ENCODE data around the gene PRKRA. TPM values are rescaled to one million over a fixed set of nuclear protein-coding genes. Genes with fewer than 3 reads are reported as not detected.

Gene PRKRA
- total RNA-seq, 1 experiment from 2014 or later = 59.4 TPM

- DNase-seq (ENCODE audit: low read depth, low spot score) = no peak
- Histone ChIP-seq H3K27ac (ENCODE audit: low read length) (no peak overlapping the region), H3K4me3 (ENCODE audit: low read depth in 2 of 2, low read length in 2 of 2) (no peak overlapping the region), H3K4me1 (ENCODE audit: control insufficient read depth, insufficient read depth, low read length) (no peaks in the 10 kb centered on the region), H3K27me3 (ENCODE audit: control insufficient read depth, insufficient read depth, low read length) (no peaks in the 10 kb centered on the region), H3K9me3 (ENCODE audit: control insufficient read depth, insufficient read depth, low read depth, low read length) (no peaks in the 10 kb centered on the region), H3K36me3 (ENCODE audit: control insufficient read depth, insufficient read depth, low read length) (no peaks in the 10 kb centered on the region)
- ATAC-seq = no peak
- in situ Hi-C loops (cut with HindIII; ENCODE audit: low pct_unique_long_range_greater_than_20kb, low sequenced_read_pairs) = no loop called here
- ChIA-PET POLR2A (no interaction called here), CTCF (interaction anchor here (0.6 to 0.8 kb wide), 3 partner anchors 110 to 266 kb away, joined by 3 to 9 read pairs (median 5); no protein-coding TSS in a partner anchor)
- intact Hi-C loops (cut with micrococcal nuclease; ENCODE audit: unreplicated experiment) = loop anchor here (5.0 kb wide), 1 partner anchor 283 kb away; the partner anchor contains the start of gene RBM45
- TF ChIP-seq TCF7L2 (IDR thresholded peaks at IDR 0.05; ENCODE audit: low read depth, low read length) (no peak), POLR2AphosphoS5 (IDR thresholded peaks at IDR 0.05; ENCODE audit: low read depth, low read length) (no peak), SIN3A (IDR thresholded peaks at IDR 0.05; ENCODE audit: borderline replicate concordance, insufficient read depth, low read depth, low read length) (no peak), REST (IDR thresholded peaks at IDR 0.05; ENCODE audit: insufficient read depth in 1 of 2, low read depth in 2 of 2, low read length in 1 of 2) (no peak), CTCF (IDR thresholded peaks at IDR 0.05) (no peak; the same call in 1 of the 2 replicates)
- no TSS peak for BruUV-seq (replicated peaks)
These were observed 55.7 kb downstream of the PRKRA start for GRCh38 chr2:178395295-178395694.

- intact Hi-C loops (cut with micrococcal nuclease; ENCODE audit: unreplicated experiment) = loop anchor here (5.0 kb wide), 1 partner anchor 283 kb away; the partner anchor contains the start of gene RBM45
- Histone ChIP-seq H3K27me3 (ENCODE audit: control insufficient read depth, insufficient read depth, low read length) (no peaks in the 10 kb centered on the region), H3K4me3 (ENCODE audit: low read depth in 2 of 2, low read length in 2 of 2) (no peak overlapping the region), H3K27ac (ENCODE audit: low read length) (no peak overlapping the region), H3K36me3 (ENCODE audit: control insufficient read depth, insufficient read depth, low read length) (no peaks in the 10 kb centered on the region), H3K4me1 (ENCODE audit: control insufficient read depth, insufficient read depth, low read length) (no peaks in the 10 kb centered on the region), H3K9me3 (ENCODE audit: control insufficient read depth, insufficient read depth, low read depth, low read length) (no peaks in the 10 kb centered on the region)
- no peak for DNase-seq (ENCODE audit: low read depth, low spot score)
- no peak for TF ChIP-seq REST (IDR thresholded peaks at IDR 0.05; ENCODE audit: insufficient read depth in 1 of 2, low read depth in 2 of 2, low read length in 1 of 2)
- TF ChIP-seq CTCF (IDR thresholded peaks at IDR 0.05) = no peak
- TF ChIP-seq SIN3A (IDR thresholded peaks at IDR 0.05; ENCODE audit: borderline replicate concordance, insufficient read depth, low read depth, low read length) = no peak
- no peak for TF ChIP-seq POLR2AphosphoS5 (IDR thresholded peaks at IDR 0.05; ENCODE audit: low read depth, low read length)
- no peak for TF ChIP-seq TCF7L2 (IDR thresholded peaks at IDR 0.05; ENCODE audit: low read depth, low read length)
- ATAC-seq = no peak
- no TSS peak for BruUV-seq (replicated peaks)
- CTCF ChIA-PET = interaction anchor here (0.6 to 0.8 kb wide), 4 partner anchors 100 to 266 kb away, joined by 3 to 9 read pairs (median 6); no protein-coding TSS in a partner anchor
- POLR2A ChIA-PET = no interaction called here
- in situ Hi-C loops (cut with HindIII; ENCODE audit: low pct_unique_long_range_greater_than_20kb, low sequenced_read_pairs) = no loop called here
These were observed 56.1 kb downstream of the PRKRA start for GRCh38 chr2:178394859-178395258.

All from Panc1 (cell line).